ENCODE results near the gene TMCC1. TPM values are rescaled to one million over a fixed set of nuclear protein-coding genes. Genes with fewer than 3 reads are reported as not detected.
A peak's percentile ranks its signal among the peaks of the same experiment; 100 is the strongest.

TMCC1 gene
- total and polyA plus RNA-seq, 2 donors (not counting 3 experiments of a cell fraction or from before 2014, with no cell fraction given), result 17.4 to 38.4 TPM

DNA sequence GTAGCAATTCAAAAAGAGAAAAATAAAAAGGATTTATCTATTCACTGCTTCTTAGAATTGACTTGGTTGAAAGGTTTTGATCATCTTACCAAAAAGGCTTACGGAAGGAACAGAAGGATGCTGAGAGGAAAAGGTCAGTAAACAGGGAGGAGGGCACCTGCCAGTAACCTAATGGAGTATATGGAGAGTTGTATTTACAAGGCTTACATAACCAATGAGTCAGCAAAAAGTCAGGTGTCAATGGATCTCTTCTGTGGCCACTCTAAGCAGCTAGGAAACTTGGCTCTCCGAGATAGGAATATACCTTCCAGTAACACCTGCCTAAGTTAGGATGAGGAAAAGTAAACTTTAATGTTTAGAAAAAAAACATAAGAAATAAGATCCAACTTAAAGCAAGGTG is 206.6 kb downstream of the TMCC1 start:
- BruUV-seq (replicated peaks), result no TSS peak
- Histone ChIP-seq H3K9me3 (replicated peaks; ENCODE audit: control insufficient read depth, insufficient read depth, low read length) (no peaks in the 10 kb centered on the region), H3K4me3 (replicated peaks in 1 of 3; ENCODE audit: insufficient read depth in 1 of 3, low read depth in 1 of 3, low read length in 3 of 3) (no peak overlapping the region), H3K27me3 (ENCODE audit: control insufficient read depth in 2 of 2, insufficient read depth in 2 of 2, low read length in 2 of 2) (no peaks in the 10 kb centered on the region), H4K20me1 (replicated peaks; ENCODE audit: control insufficient read depth, extremely low read depth, insufficient read depth, low read length) (peaks cover 3% of the 10 kb centered on the region), H2AFZ (ENCODE audit: low read depth, low read length) (no peak overlapping the region), H3K36me3 (ENCODE audit: control insufficient read depth in 2 of 2, extremely low read depth in 1 of 2, insufficient read depth in 2 of 2, low read length in 2 of 2) (no peaks in the 10 kb centered on the region), H3K4me1 (ENCODE audit: control insufficient read depth, extremely low read depth, insufficient read depth, low read length) (no peaks in the 10 kb centered on the region), H3K9ac (replicated peaks; ENCODE audit: extremely low read depth, insufficient read depth, low read length) (no peak overlapping the region), H3K9me1 (replicated peaks; ENCODE audit: control insufficient read depth, extremely low read depth, insufficient read depth, low read length) (no peaks in the 10 kb centered on the region), H3K27ac (ENCODE audit: insufficient read depth, low read depth, low read length) (no peak overlapping the region), H3K4me2 (ENCODE audit: insufficient read depth, low read length) (no peak overlapping the region), H3K79me2 (ENCODE audit: control insufficient read depth, insufficient read depth, low read length) (no peaks in the 10 kb centered on the region)
- dilution Hi-C loops (cut with MboI; ENCODE audit: extremely low pct_ligation_motif_present, low sequenced_read_pairs), result no loop called here
- POLR2A ChIA-PET, result no interaction called here
- intact Hi-C loops (cut with micrococcal nuclease), result no loop called here
- FAIRE-seq (no peak), DNase-seq (ENCODE audit: low read depth, low spot score) (peak; percentile 11)
- TF ChIP-seq, protein P1, sequence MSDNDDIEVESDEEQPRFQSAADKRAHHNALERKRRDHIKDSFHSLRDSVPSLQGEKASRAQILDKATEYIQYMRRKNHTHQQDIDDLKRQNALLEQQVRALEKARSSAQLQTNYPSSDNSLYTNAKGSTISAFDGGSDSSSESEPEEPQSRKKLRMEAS (IDR thresholded peaks at IDR 0.05; ENCODE audit: insufficient read depth, insufficient read length), result no peak
- TF ChIP-seq JUN (IDR thresholded peaks at IDR 0.05; ENCODE audit: borderline replicate concordance, insufficient read depth, insufficient read length, low read depth) (no peak), GATA2 (IDR thresholded peaks at IDR 0.05; ENCODE audit: insufficient read depth, insufficient read length, low read depth, low read length) (no peak), EZH2 (IDR thresholded peaks at IDR 0.05; ENCODE audit: borderline replicate concordance, low read depth, low read length, severe bottlenecking) (no peak), POLR2A (IDR thresholded peaks at IDR 0.05; ENCODE audit: low read depth, low read length) (no peak), POLR2AphosphoS5 (IDR thresholded peaks at IDR 0.05; ENCODE audit: insufficient read depth, low read depth, low read length) (no peak), FOS (IDR thresholded peaks at IDR 0.05; ENCODE audit: borderline replicate concordance, insufficient read depth, low read length) (no peak), MYC (IDR thresholded peaks at IDR 0.05; ENCODE audit: low read depth, low read length) (no peak)
- TF ChIP-seq, protein P2, sequence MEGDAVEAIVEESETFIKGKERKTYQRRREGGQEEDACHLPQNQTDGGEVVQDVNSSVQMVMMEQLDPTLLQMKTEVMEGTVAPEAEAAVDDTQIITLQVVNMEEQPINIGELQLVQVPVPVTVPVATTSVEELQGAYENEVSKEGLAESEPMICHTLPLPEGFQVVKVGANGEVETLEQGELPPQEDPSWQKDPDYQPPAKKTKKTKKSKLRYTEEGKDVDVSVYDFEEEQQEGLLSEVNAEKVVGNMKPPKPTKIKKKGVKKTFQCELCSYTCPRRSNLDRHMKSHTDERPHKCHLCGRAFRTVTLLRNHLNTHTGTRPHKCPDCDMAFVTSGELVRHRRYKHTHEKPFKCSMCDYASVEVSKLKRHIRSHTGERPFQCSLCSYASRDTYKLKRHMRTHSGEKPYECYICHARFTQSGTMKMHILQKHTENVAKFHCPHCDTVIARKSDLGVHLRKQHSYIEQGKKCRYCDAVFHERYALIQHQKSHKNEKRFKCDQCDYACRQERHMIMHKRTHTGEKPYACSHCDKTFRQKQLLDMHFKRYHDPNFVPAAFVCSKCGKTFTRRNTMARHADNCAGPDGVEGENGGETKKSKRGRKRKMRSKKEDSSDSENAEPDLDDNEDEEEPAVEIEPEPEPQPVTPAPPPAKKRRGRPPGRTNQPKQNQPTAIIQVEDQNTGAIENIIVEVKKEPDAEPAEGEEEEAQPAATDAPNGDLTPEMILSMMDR (IDR thresholded peaks at IDR 0.05; ENCODE audit: extremely low read depth in 1 of 2, insufficient read depth in 1 of 2, low read depth in 1 of 2, low read length in 2 of 2), result no peak
- CTCF ChIA-PET, result no interaction called here
